COLO668 (cell line): ENCODE results near the gene DIMT1.
A peak's percentile ranks its signal among the peaks of the same experiment; 100 is the strongest.

Experiments
- DNase-seq: peaks from one replicate; lab custom pipeline; 2025; ENCODE audit not compliant: unreplicated experiment; lab: John Stamatoyannopoulos, UW

The DIMT1 gene

GRCh38 chr5:62371409-62371808 is 32.3 kb downstream of the DIMT1 start:
- DNase-seq = no peak

- DNase-seq = no peak
Measured at GRCh38 chr5:62369039-62369438, 34.7 kb downstream of the DIMT1 start.

- no peak for DNase-seq
Measured at GRCh38 chr5:62362701-62363100, 41.0 kb downstream of the DIMT1 start.

GRCh38 chr5:62354028-62354874 is 49.5 kb downstream of the DIMT1 start:
- DNase-seq = peak; percentile 1

- no peak for DNase-seq
Measured at GRCh38 chr5:62348723-62349481, 54.8 kb downstream of the DIMT1 start.

GRCh38 chr5:62347928-62348327 is 55.8 kb downstream of the DIMT1 start:
- no peak for DNase-seq

- DNase-seq = no peak
Measured at GRCh38 chr5:62346748-62347147, 57.0 kb downstream of the DIMT1 start.

- no peak for DNase-seq
Measured at GRCh38 chr5:62343428-62343827, 60.3 kb downstream of the DIMT1 start.

- no peak for DNase-seq
Measured at GRCh38 chr5:62342476-62342837, 61.2 kb downstream of the DIMT1 start.

- no peak for DNase-seq
Measured at GRCh38 chr5:62341783-62342475, 61.8 kb downstream of the DIMT1 start.

GRCh38 chr5:62340979-62341378 is 62.7 kb downstream of the DIMT1 start:
- no peak for DNase-seq

- no peak for DNase-seq
Measured at GRCh38 chr5:62340392-62340791, 63.3 kb downstream of the DIMT1 start.
